ENCODE results near the gene APLF.

APLF gene, protein sequence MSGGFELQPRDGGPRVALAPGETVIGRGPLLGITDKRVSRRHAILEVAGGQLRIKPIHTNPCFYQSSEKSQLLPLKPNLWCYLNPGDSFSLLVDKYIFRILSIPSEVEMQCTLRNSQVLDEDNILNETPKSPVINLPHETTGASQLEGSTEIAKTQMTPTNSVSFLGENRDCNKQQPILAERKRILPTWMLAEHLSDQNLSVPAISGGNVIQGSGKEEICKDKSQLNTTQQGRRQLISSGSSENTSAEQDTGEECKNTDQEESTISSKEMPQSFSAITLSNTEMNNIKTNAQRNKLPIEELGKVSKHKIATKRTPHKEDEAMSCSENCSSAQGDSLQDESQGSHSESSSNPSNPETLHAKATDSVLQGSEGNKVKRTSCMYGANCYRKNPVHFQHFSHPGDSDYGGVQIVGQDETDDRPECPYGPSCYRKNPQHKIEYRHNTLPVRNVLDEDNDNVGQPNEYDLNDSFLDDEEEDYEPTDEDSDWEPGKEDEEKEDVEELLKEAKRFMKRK
- long read RNA-seq, transcript APLF-201 (10 exons, 3,847 nt), result major isoform, 9 of 23 reads
- long read RNA-seq, partial matches to known transcripts, result 5 of 23 reads
- long read RNA-seq, other reads (novel, unspliced or antisense), result 9 of 23 reads

DNA sequence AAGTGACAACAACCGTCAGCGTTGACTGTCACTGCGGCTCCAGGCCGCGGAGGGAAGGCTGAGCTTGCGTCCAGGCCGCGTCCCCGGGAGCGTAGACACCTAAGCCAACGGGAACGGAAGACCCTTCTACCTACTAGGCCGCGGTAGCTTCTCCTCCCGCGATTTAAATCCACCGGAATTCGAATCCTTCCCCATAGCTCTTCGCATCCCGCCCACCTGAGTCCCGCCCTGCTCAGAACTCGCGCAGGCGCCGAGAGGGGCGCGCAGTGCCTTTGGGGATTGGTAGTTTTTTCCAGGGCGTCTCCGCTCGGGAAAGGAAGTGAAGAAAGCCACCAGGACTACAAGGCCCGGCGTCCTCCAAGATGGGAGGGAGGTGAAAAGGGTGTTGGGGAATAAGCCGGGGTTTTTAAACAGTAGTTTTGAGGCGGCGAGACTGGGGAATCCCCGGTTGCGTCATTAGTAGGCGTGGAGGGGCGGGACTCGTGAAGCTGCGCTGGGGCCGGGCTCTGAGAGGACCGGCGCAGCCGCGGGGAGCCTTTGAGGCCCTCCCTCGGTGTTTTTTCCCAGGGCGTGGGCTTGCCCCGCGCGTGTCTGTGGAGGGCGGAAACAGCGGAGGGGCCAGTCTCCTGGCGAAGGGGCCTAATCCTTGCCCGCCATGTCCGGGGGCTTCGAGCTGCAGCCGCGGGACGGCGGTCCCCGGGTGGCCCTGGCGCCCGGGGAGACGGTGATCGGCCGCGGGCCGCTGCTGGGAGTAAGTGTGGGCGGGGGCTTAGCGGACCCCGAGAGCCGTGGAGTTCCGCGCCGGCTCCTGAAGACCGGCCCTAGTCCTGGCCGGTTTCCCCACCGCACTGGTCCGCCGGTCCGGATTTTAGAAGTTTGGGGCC, at the start of gene APLF, which contains the start of gene FBXO48:
Gene APLF (plus strand): TSS at position 509 of the 884 bp plus-strand sequence. CDS start 147 bp downstream, at position 656.
Gene FBXO48 (minus strand): TSS at position 218 of the 884 bp plus-strand sequence. CDS start 2,149 bp downstream, outside the sequence.
- TF ChIP-seq GABPA (IDR thresholded peaks at IDR 0.05; ENCODE audit: low read depth) (no peak), SPI1 (IDR thresholded peaks at IDR 0.05; ENCODE audit: borderline replicate concordance, low read depth) (peak; percentile 86; the same call in 1 of the 2 replicates), POLR2AphosphoS5 (IDR thresholded peaks at IDR 0.05; ENCODE audit: low read depth) (no peak)
- TF ChIP-seq, protein P1, sequence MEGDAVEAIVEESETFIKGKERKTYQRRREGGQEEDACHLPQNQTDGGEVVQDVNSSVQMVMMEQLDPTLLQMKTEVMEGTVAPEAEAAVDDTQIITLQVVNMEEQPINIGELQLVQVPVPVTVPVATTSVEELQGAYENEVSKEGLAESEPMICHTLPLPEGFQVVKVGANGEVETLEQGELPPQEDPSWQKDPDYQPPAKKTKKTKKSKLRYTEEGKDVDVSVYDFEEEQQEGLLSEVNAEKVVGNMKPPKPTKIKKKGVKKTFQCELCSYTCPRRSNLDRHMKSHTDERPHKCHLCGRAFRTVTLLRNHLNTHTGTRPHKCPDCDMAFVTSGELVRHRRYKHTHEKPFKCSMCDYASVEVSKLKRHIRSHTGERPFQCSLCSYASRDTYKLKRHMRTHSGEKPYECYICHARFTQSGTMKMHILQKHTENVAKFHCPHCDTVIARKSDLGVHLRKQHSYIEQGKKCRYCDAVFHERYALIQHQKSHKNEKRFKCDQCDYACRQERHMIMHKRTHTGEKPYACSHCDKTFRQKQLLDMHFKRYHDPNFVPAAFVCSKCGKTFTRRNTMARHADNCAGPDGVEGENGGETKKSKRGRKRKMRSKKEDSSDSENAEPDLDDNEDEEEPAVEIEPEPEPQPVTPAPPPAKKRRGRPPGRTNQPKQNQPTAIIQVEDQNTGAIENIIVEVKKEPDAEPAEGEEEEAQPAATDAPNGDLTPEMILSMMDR (IDR thresholded peaks at IDR 0.05; ENCODE audit: insufficient read depth, low read length), result no peak
- TF ChIP-seq, protein P2, sequence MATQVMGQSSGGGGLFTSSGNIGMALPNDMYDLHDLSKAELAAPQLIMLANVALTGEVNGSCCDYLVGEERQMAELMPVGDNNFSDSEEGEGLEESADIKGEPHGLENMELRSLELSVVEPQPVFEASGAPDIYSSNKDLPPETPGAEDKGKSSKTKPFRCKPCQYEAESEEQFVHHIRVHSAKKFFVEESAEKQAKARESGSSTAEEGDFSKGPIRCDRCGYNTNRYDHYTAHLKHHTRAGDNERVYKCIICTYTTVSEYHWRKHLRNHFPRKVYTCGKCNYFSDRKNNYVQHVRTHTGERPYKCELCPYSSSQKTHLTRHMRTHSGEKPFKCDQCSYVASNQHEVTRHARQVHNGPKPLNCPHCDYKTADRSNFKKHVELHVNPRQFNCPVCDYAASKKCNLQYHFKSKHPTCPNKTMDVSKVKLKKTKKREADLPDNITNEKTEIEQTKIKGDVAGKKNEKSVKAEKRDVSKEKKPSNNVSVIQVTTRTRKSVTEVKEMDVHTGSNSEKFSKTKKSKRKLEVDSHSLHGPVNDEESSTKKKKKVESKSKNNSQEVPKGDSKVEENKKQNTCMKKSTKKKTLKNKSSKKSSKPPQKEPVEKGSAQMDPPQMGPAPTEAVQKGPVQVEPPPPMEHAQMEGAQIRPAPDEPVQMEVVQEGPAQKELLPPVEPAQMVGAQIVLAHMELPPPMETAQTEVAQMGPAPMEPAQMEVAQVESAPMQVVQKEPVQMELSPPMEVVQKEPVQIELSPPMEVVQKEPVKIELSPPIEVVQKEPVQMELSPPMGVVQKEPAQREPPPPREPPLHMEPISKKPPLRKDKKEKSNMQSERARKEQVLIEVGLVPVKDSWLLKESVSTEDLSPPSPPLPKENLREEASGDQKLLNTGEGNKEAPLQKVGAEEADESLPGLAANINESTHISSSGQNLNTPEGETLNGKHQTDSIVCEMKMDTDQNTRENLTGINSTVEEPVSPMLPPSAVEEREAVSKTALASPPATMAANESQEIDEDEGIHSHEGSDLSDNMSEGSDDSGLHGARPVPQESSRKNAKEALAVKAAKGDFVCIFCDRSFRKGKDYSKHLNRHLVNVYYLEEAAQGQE (IDR thresholded peaks at IDR 0.05; ENCODE audit: insufficient replicate concordance, low read depth), result no peak
- Histone ChIP-seq H3K27me3 (ENCODE audit: insufficient read depth, poor library complexity, severe bottlenecking) (no peaks in the 10 kb centered on the region), H3K27ac (replicated peaks) (peak within 1 kb of the TSS; percentile 87), H3K4me3 (replicated peaks; ENCODE audit: insufficient read depth, low read length) (peak within 1 kb of the TSS; percentile 86)
- peak; percentile 97 to 100 for DNase-seq (ENCODE audit: low read depth in 1 of 2, low spot score in 1 of 2)

DNA sequence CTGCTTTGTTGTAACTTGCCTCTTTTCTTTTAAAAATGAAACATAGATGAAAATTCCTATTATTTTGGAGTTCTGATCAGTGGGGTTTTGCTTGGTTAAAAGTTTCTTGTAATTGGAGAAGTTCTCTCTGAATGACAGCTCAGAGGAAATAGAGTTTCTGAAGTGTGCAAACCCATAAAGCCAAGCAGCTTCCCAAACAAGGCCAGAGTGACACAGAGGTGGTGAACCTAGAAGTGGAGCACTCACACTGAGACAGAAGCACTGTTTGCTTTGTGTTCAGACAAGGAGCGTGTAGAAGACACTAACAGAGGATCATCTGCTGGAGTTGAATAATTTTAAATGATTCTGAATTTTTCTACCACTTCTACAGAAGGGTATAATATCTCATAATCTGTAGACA, 49.5 kb upstream of the APLF start:
- no peak overlapping the region for H3K4me3 ChIP-seq (replicated peaks; ENCODE audit: insufficient read depth, low read length)
- H3K27ac ChIP-seq (replicated peaks), result peak overlapping the region; percentile 6; the same call in 1 of the 2 replicates
- no peak for DNase-seq (ENCODE audit: low read depth in 1 of 2, low spot score in 1 of 2)
- TF ChIP-seq SPI1 (IDR thresholded peaks at IDR 0.05; ENCODE audit: borderline replicate concordance, low read depth) (no peak), GABPA (IDR thresholded peaks at IDR 0.05; ENCODE audit: low read depth) (no peak), POLR2AphosphoS5 (IDR thresholded peaks at IDR 0.05; ENCODE audit: low read depth) (no peak)
- TF ChIP-seq, protein P1 (IDR thresholded peaks at IDR 0.05; ENCODE audit: insufficient read depth, low read length), result no peak
- TF ChIP-seq, protein P2 (IDR thresholded peaks at IDR 0.05; ENCODE audit: insufficient replicate concordance, low read depth), result no peak
- H3K27me3 ChIP-seq (ENCODE audit: insufficient read depth, poor library complexity, severe bottlenecking), result no peaks in the 10 kb centered on the region

DNA sequence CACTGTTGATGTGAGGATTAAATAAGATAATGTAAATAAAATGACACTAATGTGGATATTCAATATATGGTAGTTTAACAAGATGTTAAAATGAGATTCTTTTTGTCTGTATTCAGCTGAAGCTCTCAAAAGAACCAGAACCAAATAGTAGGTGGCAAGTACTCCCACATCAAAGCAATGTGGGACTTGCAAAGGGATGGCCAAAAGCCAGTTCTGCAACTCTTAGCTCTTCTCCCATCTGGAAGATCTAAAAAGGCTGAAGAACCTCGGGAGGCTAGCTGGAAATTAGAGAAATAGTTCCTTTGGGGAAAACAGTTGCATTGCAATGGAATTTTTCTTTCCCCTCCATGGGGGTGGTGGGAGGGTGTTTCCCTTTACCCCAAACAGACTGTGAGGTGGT, 49.0 kb upstream of the APLF start:
- TF ChIP-seq SPI1 (IDR thresholded peaks at IDR 0.05; ENCODE audit: borderline replicate concordance, low read depth), result no peak
- no peak for TF ChIP-seq POLR2AphosphoS5 (IDR thresholded peaks at IDR 0.05; ENCODE audit: low read depth)
- TF ChIP-seq, protein P2 (IDR thresholded peaks at IDR 0.05; ENCODE audit: insufficient replicate concordance, low read depth), result no peak
- TF ChIP-seq, protein P1 (IDR thresholded peaks at IDR 0.05; ENCODE audit: insufficient read depth, low read length), result no peak
- no peak for TF ChIP-seq GABPA (IDR thresholded peaks at IDR 0.05; ENCODE audit: low read depth)
- Histone ChIP-seq H3K4me3 (replicated peaks; ENCODE audit: insufficient read depth, low read length) (no peak overlapping the region), H3K27ac (replicated peaks) (peak overlapping the region; percentile 6; the same call in 1 of the 2 replicates), H3K27me3 (ENCODE audit: insufficient read depth, poor library complexity, severe bottlenecking) (no peaks in the 10 kb centered on the region)
- DNase-seq (ENCODE audit: low read depth in 1 of 2, low spot score in 1 of 2), result no peak

All from HL-60 (cell line).